IgD-negative memory B cell (primary cell): ENCODE results near the gene CLIP3. TPM values are rescaled to one million over a fixed set of nuclear protein-coding genes. Genes with fewer than 3 reads are reported as not detected.
"Not testable (repeated sequence)": the region's sequence is repeated elsewhere in the genome, so short reads cannot be mapped to it uniquely, and the experiment has no call there.

Experiments used
- H3K27ac Mint-ChIP-seq, 3 donors: one replicate each; pipeline ENCODE4 v1.8.0; 2020 to 2022; ENCODE audit warnings: mild to moderate bottlenecking in 3 of 3, mixed read lengths in 3 of 3, moderate library complexity in 1 of 3
- H3K27me3 Mint-ChIP-seq: one replicate; pipeline ENCODE4 v1.8.0; 2021; ENCODE audit warnings: mixed read lengths
- H3K36me3 Mint-ChIP-seq: one replicate; pipeline ENCODE4 v1.8.0; 2020; ENCODE audit warnings: mild to moderate bottlenecking, mixed read lengths
- H3K4me1 Mint-ChIP-seq, 3 donors: one replicate each; pipeline ENCODE4 v1.8.0; 2020 to 2022; ENCODE audit warnings: mixed read lengths in 3 of 3, mild to moderate bottlenecking in 1 of 3
- H3K4me3 Mint-ChIP-seq, 4 donors: one replicate each; pipeline ENCODE4 v1.8.0; 2020 to 2022; ENCODE audit warnings: mild to moderate bottlenecking in 4 of 4, mixed read lengths in 4 of 4, moderate library complexity in 3 of 4
- H3K9me3 Mint-ChIP-seq, 3 donors: one replicate each; pipeline ENCODE4 v1.8.0; 2020 to 2021; ENCODE audit warnings: mixed read lengths in 3 of 3, mild to moderate bottlenecking in 1 of 3
- polyA plus RNA-seq: library from polyadenylated mRNA; unstranded; fragments of 300-500 nt; fragmentation: Illumina TruSeq; gene quantifications from one replicate; pipeline ENCODE4 v1.2.3, GENCODE V29; 2021

The CLIP3 gene
- polyA plus RNA-seq: 0.23 TPM

GRCh38 chr19:36032251-36033104 is at the start of gene CLIP3:
CLIP3 (minus strand) TSS chr19:36032873; CDS start chr19:36032357, 516 bp downstream.
- Mint-ChIP-seq H3K4me3 (peak within 1 kb of the TSS in 2 of 4 donors; percentile 17 to 57), H3K4me1 (peaks cover 0 to 2% (median 1%) of the 10 kb centered on the region in 3 donors), H3K9me3 (no peaks in the 10 kb centered on the region), H3K27me3 (peaks cover 3% of the 10 kb centered on the region), H3K27ac (peak within 1 kb of the TSS in 1 of 3 donors; percentile 47), H3K36me3 (peaks cover 14% of the 10 kb centered on the region)

GRCh38 chr19:36081894-36082293 is 49.2 kb upstream of the CLIP3 start:
- H3K27me3 Mint-ChIP-seq: no peaks in the 10 kb centered on the region
- H3K36me3 Mint-ChIP-seq: peaks cover 6% of the 10 kb centered on the region
- peaks cover 0 to 6% (median 0%) of the 10 kb centered on the region in 3 donors for H3K4me1 Mint-ChIP-seq
- no peaks in the 10 kb centered on the region for H3K9me3 Mint-ChIP-seq
- H3K4me3 Mint-ChIP-seq: no peak overlapping the region
- H3K27ac Mint-ChIP-seq: no peak overlapping the region

DNA sequence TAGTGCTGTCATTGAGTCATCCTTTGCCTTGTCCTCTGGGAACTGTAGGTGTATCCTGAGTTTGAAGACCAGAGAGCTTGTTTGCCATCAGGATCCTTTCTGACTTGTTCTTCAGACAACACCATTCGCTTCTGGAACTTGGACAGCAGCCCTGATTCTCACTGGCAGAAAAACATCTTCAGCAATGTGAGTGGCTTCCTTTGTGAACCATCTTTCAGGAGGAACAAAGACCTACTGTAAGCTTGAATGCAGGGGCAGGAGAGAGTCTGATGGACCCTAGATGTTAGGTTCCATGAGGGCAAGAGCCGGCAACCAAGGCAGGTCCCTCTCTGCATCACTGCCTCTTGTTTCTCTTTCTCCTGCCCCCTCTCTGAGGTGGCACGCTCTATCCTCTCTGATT is 48.7 kb upstream of the CLIP3 start:
- Mint-ChIP-seq H3K4me3 (no peak overlapping the region), H3K36me3 (peaks cover 4% of the 10 kb centered on the region), H3K9me3 (no peaks in the 10 kb centered on the region), H3K27me3 (no peaks in the 10 kb centered on the region), H3K4me1 (peaks cover 0 to 6% (median 0%) of the 10 kb centered on the region in 3 donors), H3K27ac (no peak overlapping the region)

- Mint-ChIP-seq H3K9me3 (no peaks in the 10 kb centered on the region), H3K4me3 (no peak overlapping the region), H3K36me3 (peaks cover 2% of the 10 kb centered on the region), H3K27ac (no peak overlapping the region), H3K4me1 (peaks cover 0 to 4% (median 0%) of the 10 kb centered on the region in 3 donors), H3K27me3 (no peaks in the 10 kb centered on the region)
Measured at GRCh38 chr19:36079389-36079945, 46.8 kb upstream of the CLIP3 start.

DNA sequence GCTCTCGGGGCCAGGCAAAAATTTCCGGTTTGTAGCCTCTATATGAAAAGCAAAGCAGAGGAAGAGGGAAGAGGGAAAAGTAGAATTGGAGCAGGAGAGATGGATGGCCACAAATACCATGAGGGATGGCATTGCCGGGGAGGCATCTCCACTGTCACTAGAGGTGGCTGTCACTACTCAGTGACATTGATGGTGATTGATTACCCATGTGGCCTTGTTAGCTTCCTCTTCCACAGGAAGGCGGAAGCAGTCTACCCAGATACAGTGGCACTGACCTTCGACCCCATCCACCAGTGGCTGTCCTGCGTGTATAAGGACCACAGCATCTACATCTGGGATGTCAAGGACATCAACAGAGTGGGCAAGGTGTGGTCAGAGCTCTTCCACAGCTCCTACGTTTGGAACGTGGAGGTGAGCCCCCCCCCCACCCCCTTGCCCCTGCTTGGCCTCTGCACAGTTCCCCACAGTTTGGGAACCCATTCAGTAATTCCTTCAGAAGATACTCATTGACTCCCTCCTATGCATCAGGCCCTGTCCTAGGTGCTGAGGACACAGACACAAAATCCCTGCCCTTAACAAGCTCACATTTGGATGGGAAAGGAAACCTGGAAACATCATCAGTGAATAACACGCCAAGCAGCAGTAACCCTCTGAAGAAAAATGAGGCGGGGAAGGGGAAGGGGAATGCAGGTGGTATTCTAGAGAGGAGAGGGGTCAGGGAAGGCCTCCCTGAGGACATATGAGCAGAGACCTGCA is 40.6 kb upstream of the CLIP3 start:
- no peaks in the 10 kb centered on the region for H3K9me3 Mint-ChIP-seq

DNA sequence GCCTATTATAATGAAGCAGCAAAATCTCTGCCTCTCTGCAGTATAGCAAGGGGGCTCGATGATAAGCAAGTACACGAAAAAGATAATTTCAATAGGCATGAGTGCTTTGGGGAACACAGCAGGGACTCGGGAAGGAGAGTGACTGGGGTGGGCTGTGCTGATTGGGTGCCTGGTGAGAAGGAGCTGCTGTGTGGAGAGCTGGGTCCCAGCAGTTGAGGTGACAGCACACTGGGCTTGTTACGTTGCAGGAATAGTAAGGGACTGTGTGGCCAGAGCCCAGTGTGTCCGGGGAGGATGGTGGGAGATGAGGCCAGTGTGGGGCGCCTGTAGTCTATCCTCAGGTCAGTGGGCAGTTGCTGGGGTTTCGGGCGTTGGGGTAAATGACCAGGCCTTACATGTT is 39.4 kb upstream of the CLIP3 start:
- H3K36me3 Mint-ChIP-seq: no peaks in the 10 kb centered on the region
- H3K4me1 Mint-ChIP-seq: no peaks in the 10 kb centered on the region

More for the DNA sequence above, 40.6 kb upstream of the CLIP3 start:
- Mint-ChIP-seq H3K27ac (no peak overlapping the region), H3K36me3 (no peaks in the 10 kb centered on the region), H3K4me1 (no peaks in the 10 kb centered on the region), H3K4me3 (peak overlapping the region in 1 of 4 donors; percentile 39), H3K27me3 (no peaks in the 10 kb centered on the region)

GRCh38 chr19:36068810-36069499 is 36.3 kb upstream of the CLIP3 start:
- H3K27ac Mint-ChIP-seq, H3K4me3 Mint-ChIP-seq, H3K9me3 Mint-ChIP-seq, H3K4me1 Mint-ChIP-seq, H3K36me3 Mint-ChIP-seq, H3K27me3 Mint-ChIP-seq: not testable (repeated sequence)

More for the DNA sequence above, 39.4 kb upstream of the CLIP3 start:
- Mint-ChIP-seq H3K27me3 (no peaks in the 10 kb centered on the region), H3K4me3 (no peak overlapping the region), H3K9me3 (no peaks in the 10 kb centered on the region), H3K27ac (no peak overlapping the region)

- Mint-ChIP-seq H3K4me1 (no peaks in the 10 kb centered on the region), H3K4me3 (no peak overlapping the region)
Measured at GRCh38 chr19:36067681-36068080, 35.0 kb upstream of the CLIP3 start.

DNA sequence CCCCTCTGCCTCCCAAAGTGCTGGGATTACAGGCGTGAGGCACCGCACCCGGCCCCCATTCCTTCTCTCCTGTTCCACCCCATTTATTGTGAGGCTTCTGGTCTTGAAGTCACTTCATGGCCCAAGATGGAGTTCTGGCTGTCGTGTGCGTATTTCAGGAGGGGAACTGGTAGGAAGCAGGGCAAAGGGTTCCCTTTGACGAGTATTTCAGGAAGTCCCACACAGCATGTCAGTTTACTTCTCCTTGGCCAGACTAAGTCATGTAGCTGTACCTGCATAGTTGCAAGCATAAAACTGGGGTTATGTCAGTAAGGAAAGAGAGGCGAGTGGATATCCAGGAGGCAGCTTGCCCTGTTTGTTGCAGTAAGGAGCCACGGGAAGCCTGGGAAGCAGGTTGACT is 32.2 kb upstream of the CLIP3 start:
- H3K27ac Mint-ChIP-seq: no peak overlapping the region
- H3K27me3 Mint-ChIP-seq: no peaks in the 10 kb centered on the region
- H3K9me3 Mint-ChIP-seq: no peaks in the 10 kb centered on the region
- H3K4me1 Mint-ChIP-seq: no peaks in the 10 kb centered on the region
- no peak overlapping the region for H3K4me3 Mint-ChIP-seq
- no peaks in the 10 kb centered on the region for H3K36me3 Mint-ChIP-seq

More at GRCh38 chr19:36067681-36068080, 35.0 kb upstream of the CLIP3 start:
- Mint-ChIP-seq H3K27ac (no peak overlapping the region), H3K9me3 (no peaks in the 10 kb centered on the region), H3K36me3 (no peaks in the 10 kb centered on the region), H3K27me3 (no peaks in the 10 kb centered on the region)

GRCh38 chr19:36061367-36061766 is 28.7 kb upstream of the CLIP3 start:
- H3K27ac Mint-ChIP-seq: no peak overlapping the region
- H3K9me3 Mint-ChIP-seq: no peaks in the 10 kb centered on the region
- H3K27me3 Mint-ChIP-seq: no peaks in the 10 kb centered on the region
- H3K36me3 Mint-ChIP-seq: peaks cover 1% of the 10 kb centered on the region
- H3K4me1 Mint-ChIP-seq: peaks cover 0 to 2% (median 0%) of the 10 kb centered on the region in 3 donors
- no peak overlapping the region for H3K4me3 Mint-ChIP-seq

DNA sequence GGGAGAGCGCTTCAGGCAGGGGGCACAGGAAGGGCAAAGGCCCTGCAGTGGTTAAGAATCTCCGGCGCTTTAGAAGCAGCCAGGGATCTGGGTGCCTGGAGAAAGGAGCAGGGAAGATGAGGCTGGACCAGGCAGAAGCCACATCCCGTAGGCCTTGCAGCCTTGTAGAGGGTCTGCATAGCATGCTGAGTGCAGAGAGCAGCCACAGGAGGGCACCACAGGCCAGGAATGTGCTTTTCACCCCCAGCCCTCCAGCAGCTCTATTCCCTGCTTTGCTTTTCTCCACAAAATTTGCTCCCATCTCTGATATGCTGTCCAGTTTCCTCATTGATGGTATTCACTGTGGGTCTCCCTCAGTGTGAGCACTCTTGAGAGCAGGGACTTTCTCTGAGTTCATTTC is 27.8 kb upstream of the CLIP3 start:
- H3K4me1 Mint-ChIP-seq: peaks cover 0 to 4% (median 4%) of the 10 kb centered on the region in 3 donors
- peaks cover 1% of the 10 kb centered on the region for H3K36me3 Mint-ChIP-seq
- H3K27me3 Mint-ChIP-seq: no peaks in the 10 kb centered on the region
- H3K9me3 Mint-ChIP-seq: no peaks in the 10 kb centered on the region
- H3K27ac Mint-ChIP-seq: no peak overlapping the region
- H3K4me3 Mint-ChIP-seq: peak overlapping the region in 1 of 4 donors; percentile 24

DNA sequence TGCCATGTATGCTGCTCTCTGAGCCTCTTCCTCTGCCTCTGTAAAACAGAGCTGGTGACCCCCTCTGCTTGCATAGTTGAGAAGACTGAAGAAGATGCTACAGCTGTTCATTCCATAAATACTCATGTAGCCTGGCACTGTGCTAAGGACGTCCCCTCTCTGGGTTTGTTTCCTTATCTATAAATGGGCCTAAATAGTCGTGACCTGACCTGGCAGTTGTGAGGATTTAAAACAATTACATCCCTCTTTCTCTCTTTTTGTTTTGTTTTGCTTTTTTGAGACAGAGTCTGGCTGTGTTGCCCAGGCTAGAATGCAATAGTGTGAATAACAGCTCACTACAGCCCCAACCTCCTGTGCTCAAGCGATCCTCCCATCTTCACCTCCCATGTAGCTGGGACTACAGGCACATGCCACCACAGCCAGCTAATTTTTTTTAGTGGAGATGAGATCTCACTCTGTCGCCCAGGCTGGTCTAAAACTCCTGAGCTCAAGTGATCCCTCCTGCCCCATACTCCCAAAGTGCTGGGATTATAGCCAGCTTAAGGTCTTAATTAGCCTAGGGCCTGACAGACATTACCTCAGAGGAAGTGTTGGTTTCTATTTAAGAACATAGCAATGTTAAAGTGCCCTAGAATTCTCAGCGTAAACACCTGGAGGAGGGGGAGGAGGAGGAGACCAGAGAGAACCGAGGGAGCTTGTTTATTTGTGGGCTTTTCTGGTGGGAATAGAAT is 26.7 kb upstream of the CLIP3 start:
- Mint-ChIP-seq H3K27me3 (no peaks in the 10 kb centered on the region), H3K9me3 (no peaks in the 10 kb centered on the region), H3K4me1 (peaks cover 0 to 8% (median 7%) of the 10 kb centered on the region in 3 donors), H3K27ac (peak overlapping the region in 1 of 3 donors; percentile 81), H3K36me3 (peaks cover 1% of the 10 kb centered on the region), H3K4me3 (peak overlapping the region in 1 of 4 donors; percentile 66)

- Mint-ChIP-seq H3K4me3 (peak overlapping the region in 2 of 4 donors; percentile 28 to 66), H3K9me3 (no peaks in the 10 kb centered on the region), H3K27me3 (no peaks in the 10 kb centered on the region), H3K27ac (peak overlapping the region in 1 of 3 donors; percentile 81), H3K4me1 (peaks cover 0 to 10% (median 9%) of the 10 kb centered on the region in 3 donors), H3K36me3 (peaks cover 1% of the 10 kb centered on the region)
Measured at GRCh38 chr19:36058481-36059179, 26.0 kb upstream of the CLIP3 start.
